HG02870 (cell line): ENCODE measurements around the gene GOLGA7B.

Experiments
- ATAC-seq: cut with Tn5 transposase; IDR thresholded peaks from one replicate; pipeline ENCODE4 v1.9.1; 2021; ENCODE audit warnings: mild to moderate bottlenecking, moderate library complexity; ENCODE audit not compliant: unreplicated experiment

Gene GOLGA7B

GRCh38 chr10:97866524-97867219 is 17.0 kb downstream of the GOLGA7B start:
- ATAC-seq = no peak

- no peak for ATAC-seq
These were observed 17.7 kb downstream of the GOLGA7B start for GRCh38 chr10:97867220-97867800.

- no peak for ATAC-seq
These were observed 18.6 kb downstream of the GOLGA7B start for GRCh38 chr10:97868134-97868685.

GRCh38 chr10:97869091-97870042 is 19.7 kb downstream of the GOLGA7B start:
- peak; percentile 63 for ATAC-seq

- no peak for ATAC-seq
These were observed 21.3 kb downstream of the GOLGA7B start for GRCh38 chr10:97870990-97871389.

GRCh38 chr10:97873569-97873968 is 23.9 kb downstream of the GOLGA7B start:
- ATAC-seq = no peak

GRCh38 chr10:97874332-97874731 is 24.7 kb downstream of the GOLGA7B start:
- ATAC-seq = no peak

GRCh38 chr10:97875391-97875790 is 25.7 kb downstream of the GOLGA7B start:
- ATAC-seq = no peak

GRCh38 chr10:97876402-97876801 is 26.8 kb downstream of the GOLGA7B start:
- no peak for ATAC-seq

GRCh38 chr10:97879241-97879640 is 29.6 kb downstream of the GOLGA7B start:
- ATAC-seq = no peak

- ATAC-seq = no peak
These were observed 30.5 kb downstream of the GOLGA7B start for GRCh38 chr10:97880109-97880508.

- ATAC-seq = no peak
These were observed 32.8 kb downstream of the GOLGA7B start for GRCh38 chr10:97882142-97883091.

GRCh38 chr10:97883092-97883485 is 33.4 kb downstream of the GOLGA7B start:
- no peak for ATAC-seq

- ATAC-seq = no peak
These were observed 36.6 kb downstream of the GOLGA7B start for GRCh38 chr10:97886286-97886685.

- ATAC-seq = no peak
These were observed 37.8 kb downstream of the GOLGA7B start for GRCh38 chr10:97887399-97887798.

- ATAC-seq = no peak
These were observed 38.5 kb downstream of the GOLGA7B start for GRCh38 chr10:97888134-97888533.

- ATAC-seq = no peak
These were observed 39.1 kb downstream of the GOLGA7B start for GRCh38 chr10:97888641-97889262.

- no peak for ATAC-seq
These were observed 40.0 kb downstream of the GOLGA7B start for GRCh38 chr10:97889461-97890265.
